Measurements from ENCODE around the gene MOBP. TPM values are rescaled to one million over a fixed set of nuclear protein-coding genes. Genes with fewer than 3 reads are reported as not detected.

Gene MOBP
- total RNA-seq, 1 donor from 2014 or later, result not detected

- DNase-seq, result no peak
- Mint-ChIP-seq H3K4me3 (ENCODE audit: unreplicated experiment) (no peak overlapping the region), H3K4me1 (ENCODE audit: low read depth, unreplicated experiment) (peaks cover 4% of the 10 kb centered on the region), H3K27me3 (ENCODE audit: unreplicated experiment) (no peaks in the 10 kb centered on the region), H3K27ac (ENCODE audit: unreplicated experiment) (no peak overlapping the region), H3K9me3 (ENCODE audit: unreplicated experiment) (no peaks in the 10 kb centered on the region), H3K36me3 (ENCODE audit: unreplicated experiment) (peaks cover under 1% of the 10 kb centered on the region)
- no peak for TF ChIP-seq CTCF (IDR thresholded peaks at IDR 0.05; ENCODE audit: partially characterized antibody, unreplicated experiment)
Observed at GRCh38 chr3:39426312-39426711, 41.2 kb upstream of the MOBP start.

- no peak overlapping the region for H3K4me3 Mint-ChIP-seq (ENCODE audit: unreplicated experiment)
- TF ChIP-seq CTCF (IDR thresholded peaks at IDR 0.05; ENCODE audit: partially characterized antibody, unreplicated experiment), result no peak
- no peaks in the 10 kb centered on the region for H3K36me3 Mint-ChIP-seq (ENCODE audit: unreplicated experiment)
- H3K9me3 Mint-ChIP-seq (ENCODE audit: unreplicated experiment), result no peaks in the 10 kb centered on the region
- peaks cover 4% of the 10 kb centered on the region for H3K4me1 Mint-ChIP-seq (ENCODE audit: low read depth, unreplicated experiment)
- H3K27me3 Mint-ChIP-seq (ENCODE audit: unreplicated experiment), result no peaks in the 10 kb centered on the region
- no peak for DNase-seq
- H3K27ac Mint-ChIP-seq (ENCODE audit: unreplicated experiment), result no peak overlapping the region
Observed at GRCh38 chr3:39427506-39427905, 40.0 kb upstream of the MOBP start.

GRCh38 chr3:39428745-39429201 lies 38.7 kb upstream of the MOBP start:
- no peak for DNase-seq
- TF ChIP-seq CTCF (IDR thresholded peaks at IDR 0.05; ENCODE audit: partially characterized antibody, unreplicated experiment), result no peak
- Mint-ChIP-seq H3K27ac (ENCODE audit: unreplicated experiment) (no peak overlapping the region), H3K27me3 (ENCODE audit: unreplicated experiment) (no peaks in the 10 kb centered on the region), H3K4me3 (ENCODE audit: unreplicated experiment) (no peak overlapping the region), H3K9me3 (ENCODE audit: unreplicated experiment) (no peaks in the 10 kb centered on the region), H3K36me3 (ENCODE audit: unreplicated experiment) (no peaks in the 10 kb centered on the region), H3K4me1 (ENCODE audit: low read depth, unreplicated experiment) (peaks cover 2% of the 10 kb centered on the region)

GRCh38 chr3:39429466-39429865 lies 38.0 kb upstream of the MOBP start:
- Mint-ChIP-seq H3K27me3 (ENCODE audit: unreplicated experiment) (no peaks in the 10 kb centered on the region), H3K4me1 (ENCODE audit: low read depth, unreplicated experiment) (no peaks in the 10 kb centered on the region), H3K36me3 (ENCODE audit: unreplicated experiment) (no peaks in the 10 kb centered on the region), H3K27ac (ENCODE audit: unreplicated experiment) (no peak overlapping the region), H3K9me3 (ENCODE audit: unreplicated experiment) (no peaks in the 10 kb centered on the region), H3K4me3 (ENCODE audit: unreplicated experiment) (no peak overlapping the region)
- DNase-seq, result no peak
- TF ChIP-seq CTCF (IDR thresholded peaks at IDR 0.05; ENCODE audit: partially characterized antibody, unreplicated experiment), result no peak

- Mint-ChIP-seq H3K9me3 (ENCODE audit: unreplicated experiment) (no peaks in the 10 kb centered on the region), H3K27ac (ENCODE audit: unreplicated experiment) (no peak overlapping the region), H3K4me1 (ENCODE audit: low read depth, unreplicated experiment) (peaks cover 1% of the 10 kb centered on the region), H3K27me3 (ENCODE audit: unreplicated experiment) (no peaks in the 10 kb centered on the region), H3K36me3 (ENCODE audit: unreplicated experiment) (no peaks in the 10 kb centered on the region), H3K4me3 (ENCODE audit: unreplicated experiment) (no peak overlapping the region)
- TF ChIP-seq CTCF (IDR thresholded peaks at IDR 0.05; ENCODE audit: partially characterized antibody, unreplicated experiment), result no peak
- no peak for DNase-seq
Observed at GRCh38 chr3:39432342-39432741, 35.1 kb upstream of the MOBP start.

Measured in glutamatergic neuron (in vitro differentiated cells).